Ishikawa (cell line): ENCODE data around the gene CD36.

Experiments used
- CEBPB ChIP-seq: IDR thresholded peaks from 2 replicates; pipeline ENCODE4 v1.6.1; 2012
- CREB1 ChIP-seq: IDR thresholded peaks from 2 replicates; pipeline ENCODE4 v1.6.1; 2012; ENCODE audit warnings: low read depth
- EGR1 ChIP-seq: IDR thresholded peaks from 2 replicates; pipeline ENCODE4 v1.6.1; 2012
- EP300 ChIP-seq: IDR thresholded peaks from 2 replicates; pipeline ENCODE4 v1.6.1; 2012; ENCODE audit warnings: borderline replicate concordance
- FOXM1 ChIP-seq: IDR thresholded peaks from 2 replicates; pipeline ENCODE4 v1.6.1; 2012; ENCODE audit warnings: low read depth, borderline replicate concordance
- MAX ChIP-seq: IDR thresholded peaks from 2 replicates; pipeline ENCODE4 v1.6.1; 2012
- NFIC ChIP-seq: IDR thresholded peaks from 2 replicates; pipeline ENCODE4 v1.6.1; 2012
- RAD21 ChIP-seq: IDR thresholded peaks from 2 replicates; pipeline ENCODE4 v1.6.1; 2012; ENCODE audit warnings: low read depth
- REST ChIP-seq: IDR thresholded peaks from 2 replicates; pipeline ENCODE4 v1.6.1; 2012; ENCODE audit warnings: low read depth, mild to moderate bottlenecking
- TAF1 ChIP-seq: IDR thresholded peaks from 2 replicates; pipeline ENCODE4 v1.6.1; 2012; ENCODE audit warnings: low read depth, mild to moderate bottlenecking
- TCF12 ChIP-seq: IDR thresholded peaks from 2 replicates; pipeline ENCODE4 v1.6.1; 2012; ENCODE audit warnings: low read depth
- TEAD4 ChIP-seq: IDR thresholded peaks from 2 replicates; pipeline ENCODE4 v1.6.1; 2012
- USF1 ChIP-seq: IDR thresholded peaks from 2 replicates; pipeline ENCODE4 v1.6.1; 2012
- YY1 ChIP-seq: IDR thresholded peaks from 2 replicates; pipeline ENCODE4 v1.6.1; 2012; ENCODE audit warnings: low read depth
- ZBTB7A ChIP-seq: IDR thresholded peaks from 2 replicates; pipeline ENCODE4 v1.6.1; 2012; ENCODE audit warnings: low read depth

CD36 gene

GRCh38 chr7:80597875-80598274, 40.6 kb upstream of the CD36 start:
- TF ChIP-seq TEAD4 (no peak), REST (no peak), FOXM1 (no peak), YY1 (no peak), ZBTB7A (no peak), EGR1 (no peak), CEBPB (no peak), MAX (no peak)

- no peak for TF ChIP-seq CEBPB
- TF ChIP-seq MAX, result no peak
- TF ChIP-seq USF1, result no peak
- no peak for TF ChIP-seq YY1
- no peak for TF ChIP-seq ZBTB7A
- TF ChIP-seq TCF12, result no peak
- no peak for TF ChIP-seq EP300
- no peak for TF ChIP-seq TAF1
- TF ChIP-seq RAD21, result no peak
Measured at GRCh38 chr7:80600046-80600445, 38.4 kb upstream of the CD36 start.

GRCh38 chr7:80601999-80602398, 36.4 kb upstream of the CD36 start:
- no peak for TF ChIP-seq TEAD4
- no peak for TF ChIP-seq CREB1
- TF ChIP-seq REST, result no peak
- TF ChIP-seq RAD21, result no peak
- TF ChIP-seq EGR1, result no peak
- TF ChIP-seq FOXM1, result no peak
- TF ChIP-seq MAX, result no peak
- TF ChIP-seq ZBTB7A, result no peak
- no peak for TF ChIP-seq TCF12
- no peak for TF ChIP-seq NFIC
- no peak for TF ChIP-seq YY1
- TF ChIP-seq EP300, result no peak

GRCh38 chr7:80603940-80604339, 34.5 kb upstream of the CD36 start:
- TF ChIP-seq ZBTB7A (no peak), TAF1 (no peak), CREB1 (no peak), CEBPB (no peak), USF1 (no peak), YY1 (no peak), MAX (no peak), RAD21 (no peak)

- no peak for TF ChIP-seq NFIC
- TF ChIP-seq TAF1, result no peak
- no peak for TF ChIP-seq TCF12
- TF ChIP-seq REST, result no peak
- TF ChIP-seq EGR1, result no peak
- no peak for TF ChIP-seq RAD21
- no peak for TF ChIP-seq CEBPB
- no peak for TF ChIP-seq FOXM1
- no peak for TF ChIP-seq YY1
- no peak for TF ChIP-seq TEAD4
- no peak for TF ChIP-seq EP300
- TF ChIP-seq USF1, result no peak
- TF ChIP-seq ZBTB7A, result no peak
- no peak for TF ChIP-seq MAX
- TF ChIP-seq CREB1, result no peak
Measured at GRCh38 chr7:80604436-80604835, 34.0 kb upstream of the CD36 start.
